GM12872 (cell line): ENCODE results near the gene SLC7A11.

Experiments
- CTCF ChIP-seq: IDR thresholded peaks from 3 replicates; pipeline ENCODE4 v1.5.1; 2011; ENCODE audit warnings: low read depth, mild to moderate bottlenecking, low read length, moderate library complexity; ENCODE audit not compliant: insufficient read depth

The SLC7A11 gene

GRCh38 chr4:138205531-138206233, 36.5 kb downstream of the SLC7A11 start:
- no peak for TF ChIP-seq CTCF

DNA sequence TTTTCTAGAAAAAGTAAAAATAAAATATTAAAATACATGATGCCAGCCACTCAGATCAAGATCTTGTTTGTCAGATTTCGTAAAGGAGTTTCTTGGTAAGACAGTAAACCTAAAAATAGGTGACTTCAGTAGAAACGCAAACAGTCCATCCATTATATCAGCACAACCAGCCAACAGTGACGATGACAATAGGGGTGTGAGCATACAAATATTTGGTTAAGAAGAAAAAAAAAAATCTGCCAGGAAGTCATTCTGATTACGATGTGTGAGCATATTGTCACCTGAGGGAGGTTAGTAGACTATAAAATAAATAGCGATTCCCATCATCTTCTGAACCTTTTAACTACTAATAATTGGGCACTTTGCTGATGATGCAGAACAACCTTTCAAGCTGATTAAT, 37.6 kb downstream of the SLC7A11 start:
- TF ChIP-seq CTCF = no peak

- no peak for TF ChIP-seq CTCF
Observed at GRCh38 chr4:138202686-138203085, 39.5 kb downstream of the SLC7A11 start.

DNA sequence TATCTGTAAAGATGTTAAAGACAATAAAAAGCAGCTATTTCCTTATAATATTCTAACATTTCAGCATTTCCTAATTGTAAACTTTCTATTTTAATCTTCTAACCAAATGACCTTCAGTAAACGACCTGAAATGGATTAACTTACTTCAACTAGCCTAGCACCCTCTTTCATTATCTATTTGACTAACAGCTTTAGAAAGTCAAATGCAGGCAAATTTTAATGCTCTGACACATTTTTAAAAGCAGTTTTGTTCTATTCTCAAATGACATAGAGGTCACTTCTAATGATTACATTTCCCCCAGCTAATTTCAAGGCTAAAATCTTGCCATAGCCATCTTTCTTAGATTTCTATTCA, 41.9 kb downstream of the SLC7A11 start:
- no peak for TF ChIP-seq CTCF

- TF ChIP-seq CTCF = no peak
Observed at GRCh38 chr4:138199568-138200235, 42.4 kb downstream of the SLC7A11 start.

DNA sequence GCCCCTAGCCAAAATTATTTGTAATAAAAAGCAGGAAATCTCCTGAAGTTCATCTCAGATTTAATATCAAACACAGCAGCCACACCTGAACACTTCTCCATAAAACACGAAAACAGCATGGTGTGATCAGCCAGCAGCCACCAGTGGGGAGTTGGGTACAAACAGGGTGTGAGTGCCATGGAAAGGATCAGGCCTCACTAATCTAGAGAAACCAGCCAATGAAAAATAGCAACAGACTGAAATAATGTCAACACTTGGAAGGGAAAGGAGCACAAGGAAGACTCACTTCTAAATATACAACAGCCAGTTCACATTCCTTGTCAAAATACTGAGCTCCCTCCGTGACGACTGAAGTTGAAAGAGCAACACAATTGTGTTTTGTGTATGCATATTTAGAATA, 46.0 kb downstream of the SLC7A11 start:
- TF ChIP-seq CTCF = no peak

GRCh38 chr4:138193963-138194362, 48.2 kb downstream of the SLC7A11 start:
- no peak for TF ChIP-seq CTCF
